Stimulated activated CD8-positive, alpha-beta memory T cell treated with anti-CD3 and anti-CD28 coated beads, Interleukin-7, amount 100 ng/mL, for 4 hours (primary cell): ENCODE results near the gene DPY19L3.
"Not testable (repeated sequence)": the region's sequence is repeated elsewhere in the genome, so short reads cannot be mapped to it uniquely, and the experiment has no call there.

Source experiments
- DNase-seq, 2 donors: peaks; one replicate each; pipeline ENCODE4 v3.0.0-alpha.2; 2020; ENCODE audit warnings: low read depth in 2 of 2

Gene DPY19L3, protein sequence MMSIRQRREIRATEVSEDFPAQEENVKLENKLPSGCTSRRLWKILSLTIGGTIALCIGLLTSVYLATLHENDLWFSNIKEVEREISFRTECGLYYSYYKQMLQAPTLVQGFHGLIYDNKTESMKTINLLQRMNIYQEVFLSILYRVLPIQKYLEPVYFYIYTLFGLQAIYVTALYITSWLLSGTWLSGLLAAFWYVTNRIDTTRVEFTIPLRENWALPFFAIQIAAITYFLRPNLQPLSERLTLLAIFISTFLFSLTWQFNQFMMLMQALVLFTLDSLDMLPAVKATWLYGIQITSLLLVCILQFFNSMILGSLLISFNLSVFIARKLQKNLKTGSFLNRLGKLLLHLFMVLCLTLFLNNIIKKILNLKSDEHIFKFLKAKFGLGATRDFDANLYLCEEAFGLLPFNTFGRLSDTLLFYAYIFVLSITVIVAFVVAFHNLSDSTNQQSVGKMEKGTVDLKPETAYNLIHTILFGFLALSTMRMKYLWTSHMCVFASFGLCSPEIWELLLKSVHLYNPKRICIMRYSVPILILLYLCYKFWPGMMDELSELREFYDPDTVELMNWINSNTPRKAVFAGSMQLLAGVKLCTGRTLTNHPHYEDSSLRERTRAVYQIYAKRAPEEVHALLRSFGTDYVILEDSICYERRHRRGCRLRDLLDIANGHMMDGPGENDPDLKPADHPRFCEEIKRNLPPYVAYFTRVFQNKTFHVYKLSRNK

GRCh38 chr19:32405431-32406160 is at the start of gene DPY19L3:
DPY19L3 (plus strand) TSS chr19:32405770; CDS start chr19:32408254, 2,484 bp downstream.
- DNase-seq = peak; percentile 79 to 86

- DNase-seq = no peak
These were observed 47.9 kb upstream of the DPY19L3 start for GRCh38 chr19:32357720-32358119.

DNA sequence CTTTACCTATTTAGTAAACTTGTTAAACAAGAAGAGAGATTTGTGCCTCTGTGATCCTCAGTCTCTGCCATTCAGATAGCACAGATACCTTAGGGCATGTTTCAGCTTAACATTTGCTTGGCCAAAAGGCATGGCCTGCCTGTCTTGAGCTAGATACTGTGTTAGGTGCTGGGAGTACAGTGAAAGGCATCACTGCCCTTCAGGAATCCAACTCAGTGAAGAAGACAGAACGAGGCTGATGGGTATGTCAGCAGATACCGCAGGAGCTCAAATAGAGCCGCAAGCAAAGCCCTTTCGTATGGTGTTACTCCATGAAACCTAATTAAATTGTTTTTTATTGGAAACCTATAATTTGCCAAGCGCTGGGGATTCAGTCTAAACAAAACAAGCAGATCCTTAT is 47.2 kb upstream of the DPY19L3 start:
- DNase-seq = no peak

DNA sequence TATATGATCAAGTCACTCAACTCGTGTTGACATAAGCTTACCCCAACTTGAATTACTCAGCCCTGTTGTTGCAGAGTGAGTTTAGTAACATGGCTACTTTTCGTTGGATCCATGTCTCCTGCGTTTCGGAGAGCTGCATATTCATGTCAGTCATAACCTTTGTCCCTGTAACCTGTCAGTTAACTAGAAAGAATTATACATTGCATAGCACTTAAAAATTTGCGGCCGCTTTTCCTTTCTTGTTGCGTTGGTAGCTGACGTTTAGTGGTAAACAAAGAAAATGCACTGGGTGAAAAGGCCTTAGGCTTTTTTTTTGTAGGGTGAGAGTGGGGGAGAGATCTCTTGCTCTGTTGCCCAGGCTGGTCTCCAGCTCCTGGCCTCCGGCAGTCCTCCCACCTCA is 46.0 kb upstream of the DPY19L3 start:
- no peak for DNase-seq

GRCh38 chr19:32361574-32362317 is 43.8 kb upstream of the DPY19L3 start:
- no peak for DNase-seq

DNA sequence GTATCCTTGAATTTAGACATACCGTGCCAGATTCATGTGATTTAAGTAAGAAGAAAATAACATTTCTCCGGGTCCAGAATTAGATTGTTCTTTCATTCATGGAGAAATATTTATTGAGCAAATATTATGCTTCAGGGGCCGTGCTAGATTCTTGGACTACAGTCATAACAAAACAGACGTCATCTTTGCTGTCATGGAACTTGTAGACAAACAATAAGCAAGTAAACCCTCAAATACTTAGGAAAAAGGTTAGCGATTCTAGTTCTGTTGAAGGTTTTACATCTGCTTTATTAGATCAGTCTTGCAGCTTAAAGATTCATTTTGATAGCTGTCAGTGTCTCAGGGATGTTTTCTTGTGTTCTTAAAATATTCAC is 43.3 kb upstream of the DPY19L3 start:
- DNase-seq = no peak

DNA sequence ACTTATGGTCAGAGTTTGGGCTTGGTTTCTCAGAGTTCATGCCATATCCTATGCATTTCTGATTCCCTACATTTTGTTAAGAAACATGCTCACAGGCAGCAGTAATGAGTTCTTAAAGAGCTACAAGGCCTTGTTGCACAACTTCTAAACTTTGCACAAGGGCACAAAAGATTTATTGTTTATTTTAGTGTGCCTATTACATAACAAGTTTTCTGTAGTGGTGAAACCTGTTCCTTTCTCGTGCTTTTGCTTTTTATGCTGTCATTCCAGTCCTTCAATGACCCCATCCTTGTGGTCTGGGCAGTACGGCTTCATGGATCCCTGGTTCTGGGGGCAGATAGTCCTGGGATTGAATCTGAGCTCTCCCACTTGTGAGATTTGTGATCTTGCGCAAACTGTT is 42.4 kb upstream of the DPY19L3 start:
- no peak for DNase-seq

DNA sequence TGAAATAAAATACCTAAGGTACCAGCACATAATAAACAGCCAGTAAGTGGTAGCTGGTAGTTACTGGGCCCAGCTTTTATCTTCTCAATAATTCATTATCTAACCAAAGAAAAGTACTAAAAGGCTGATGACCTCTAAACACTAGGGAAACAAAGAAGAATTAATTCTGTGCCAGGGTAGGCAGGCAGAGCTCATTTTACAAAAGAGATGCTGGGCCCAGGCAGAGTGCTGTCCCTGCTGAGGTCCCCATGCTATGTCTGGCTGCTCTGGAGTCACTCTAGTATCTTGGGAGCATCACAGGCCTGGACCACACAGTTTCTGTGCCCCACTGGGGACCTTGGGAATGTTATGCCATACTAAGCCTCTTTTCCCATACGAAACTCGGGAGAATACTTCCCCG is 41.9 kb upstream of the DPY19L3 start:
- DNase-seq = no peak

DNA sequence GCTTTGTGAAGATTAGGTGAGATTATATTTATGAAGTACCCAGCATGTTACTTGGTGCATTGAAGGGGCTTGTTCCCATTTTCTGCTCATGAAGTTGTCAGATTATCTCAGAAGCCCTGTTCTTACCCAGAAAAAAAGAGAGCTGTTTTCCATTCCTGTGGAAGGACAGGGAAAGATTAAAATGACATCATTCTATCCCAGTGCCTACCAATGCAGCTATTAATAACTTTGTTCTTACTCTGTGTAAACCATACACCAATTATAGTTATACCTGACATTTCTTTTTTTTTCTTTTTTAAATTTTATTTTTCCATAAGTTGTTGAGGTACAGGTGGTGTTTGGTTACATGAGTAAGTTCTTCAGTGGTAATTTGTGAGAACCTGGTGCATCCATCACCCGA is 41.5 kb upstream of the DPY19L3 start:
- no peak for DNase-seq

- no peak for DNase-seq
These were observed 38.5 kb upstream of the DPY19L3 start for GRCh38 chr19:32367063-32367462.

- no peak for DNase-seq
These were observed 37.5 kb upstream of the DPY19L3 start for GRCh38 chr19:32367948-32368536.

- no peak for DNase-seq
These were observed 36.8 kb upstream of the DPY19L3 start for GRCh38 chr19:32368787-32369186.

DNA sequence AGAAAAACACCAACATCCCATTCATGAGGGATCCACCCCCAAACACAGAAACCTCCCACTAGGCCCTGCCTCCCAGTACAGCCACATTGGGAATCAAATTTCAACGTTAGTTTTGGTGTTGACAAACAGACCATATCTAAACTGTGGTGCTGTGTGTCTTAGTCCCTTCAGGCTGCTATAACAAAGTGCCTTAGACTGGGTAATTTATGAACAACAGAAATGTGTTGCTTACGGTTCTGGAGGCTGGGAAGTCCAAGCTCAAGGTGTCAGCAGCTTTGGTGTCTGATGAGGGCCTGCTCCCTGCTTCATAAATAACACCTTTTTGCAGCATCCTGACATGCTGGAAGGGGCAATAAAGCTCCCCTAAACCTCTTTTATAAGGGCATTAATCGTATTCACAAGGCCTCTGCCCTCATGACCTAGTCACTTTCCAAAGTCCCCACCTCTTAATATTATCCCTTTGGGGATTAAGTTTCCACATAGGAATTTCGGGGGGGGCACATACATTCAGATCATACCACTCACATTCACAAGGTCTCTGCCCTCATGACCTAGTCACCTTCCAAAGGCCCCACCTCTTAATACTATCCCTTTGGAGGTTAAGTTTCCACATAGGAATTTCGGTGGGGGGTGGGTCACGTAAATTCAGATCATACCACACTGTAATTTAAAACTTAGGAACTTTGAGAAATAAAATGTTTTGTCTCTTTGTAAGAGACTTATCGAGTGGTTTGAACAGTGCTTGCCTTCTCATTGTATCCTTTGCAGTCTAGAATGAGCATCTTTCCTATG is 32.6 kb upstream of the DPY19L3 start:
- no peak for DNase-seq

- no peak for DNase-seq
These were observed 31.8 kb upstream of the DPY19L3 start for GRCh38 chr19:32373585-32374295.

DNA sequence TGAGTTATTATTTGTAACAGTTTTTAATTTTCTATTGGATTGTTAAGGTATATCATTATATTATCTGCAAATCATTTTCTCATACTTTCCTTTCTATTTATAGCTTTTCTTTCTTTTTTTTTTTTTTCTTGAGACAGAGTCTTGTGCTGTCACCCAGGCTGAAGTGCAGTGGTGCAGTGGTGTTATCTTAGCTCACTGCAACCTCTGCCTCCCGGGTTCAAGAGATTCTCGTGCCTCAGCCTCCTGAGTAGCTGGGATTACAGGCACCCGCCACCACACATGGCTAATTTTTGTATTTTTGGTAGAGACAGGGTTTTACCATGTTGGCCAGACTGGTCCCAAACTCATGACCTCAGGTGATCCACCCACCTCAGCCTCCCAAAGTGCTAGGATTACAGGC is 31.2 kb upstream of the DPY19L3 start:
- DNase-seq = not testable (repeated sequence)

- not testable (repeated sequence) for DNase-seq
These were observed 28.5 kb upstream of the DPY19L3 start for GRCh38 chr19:32377088-32377487.

DNA sequence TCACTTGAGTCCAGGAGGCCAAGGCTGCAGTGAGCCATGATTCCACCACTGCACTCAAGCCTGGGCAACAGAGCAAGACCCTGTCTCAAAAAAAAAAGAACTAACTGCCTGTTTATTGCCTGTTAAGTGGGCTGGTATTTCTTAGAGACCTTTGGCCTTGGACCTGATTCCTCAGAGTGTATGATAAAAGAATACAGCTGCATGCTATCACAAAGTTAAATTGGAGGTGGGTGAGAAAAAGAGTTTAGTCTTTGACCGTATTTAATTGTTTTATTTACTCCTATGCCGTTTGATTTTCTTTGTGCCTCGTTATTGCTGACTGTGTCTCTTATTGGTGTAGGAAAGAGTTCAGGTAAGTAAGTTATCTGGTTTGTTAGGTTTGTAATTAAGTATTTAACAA is 25.3 kb upstream of the DPY19L3 start:
- DNase-seq = no peak

DNA sequence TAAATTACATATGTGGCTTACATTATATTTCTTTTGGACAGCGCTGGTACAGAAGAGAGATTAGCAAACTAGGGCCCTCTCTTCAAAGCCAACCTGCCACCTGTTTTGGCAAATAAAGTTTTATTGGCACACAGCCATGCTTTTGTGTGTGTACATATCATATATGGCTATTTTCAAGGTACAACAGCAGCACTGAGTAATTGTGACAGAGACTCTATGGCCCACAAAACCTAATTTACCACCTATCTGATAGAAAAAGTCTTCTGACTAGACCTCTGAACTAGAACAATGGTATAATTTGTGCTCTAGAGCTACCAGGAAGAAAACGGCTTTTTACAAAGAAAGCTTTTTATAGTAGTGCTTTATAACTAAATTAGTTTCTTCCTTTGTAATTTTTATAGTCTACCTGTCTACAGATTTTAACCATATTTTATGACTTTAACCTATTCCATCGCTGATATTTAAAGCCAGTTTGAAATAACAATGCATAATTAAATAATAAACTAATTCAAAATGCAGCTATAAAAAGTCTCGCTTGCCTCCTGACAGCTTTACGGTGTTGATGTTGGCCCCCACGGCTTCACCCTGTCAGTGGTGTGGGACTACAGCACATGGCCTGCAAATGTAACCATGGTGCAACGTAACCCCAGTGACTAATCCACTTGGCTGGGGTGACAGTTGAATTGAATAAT is 17.7 kb upstream of the DPY19L3 start:
- no peak for DNase-seq

DNA sequence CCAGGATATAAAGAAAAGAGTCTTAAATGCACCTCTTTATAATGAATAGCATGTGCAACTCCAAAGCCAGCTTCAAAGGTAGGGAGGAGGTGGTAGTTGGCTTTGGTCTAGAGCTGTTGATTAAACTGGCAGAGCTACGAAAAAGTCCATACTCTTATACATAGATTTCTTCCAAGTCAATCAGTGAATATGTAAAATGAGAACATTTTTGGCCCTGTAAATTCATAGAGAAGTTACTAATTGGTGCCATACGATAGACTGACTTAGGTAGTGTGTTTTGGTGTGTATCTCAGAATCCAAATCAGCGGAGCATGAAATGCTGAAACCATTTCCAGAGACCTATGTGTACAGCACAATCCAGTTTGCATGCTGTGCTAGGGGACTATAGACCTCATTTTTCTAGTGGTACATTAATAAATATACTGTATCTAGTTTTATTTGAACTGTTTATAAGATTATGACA is 17.1 kb upstream of the DPY19L3 start:
- no peak for DNase-seq
